WTC11 (cell line): ENCODE data around the gene TOX2. TPM values are rescaled to one million over a fixed set of nuclear protein-coding genes. Genes with fewer than 3 reads are reported as not detected.

ENCODE experiments used
- ATAC-seq: fragments of 200-7000 bp; cut with Tn5 transposase; 2 replicates; pipeline ENCODE4 v1.10.0; 2021; ENCODE audit warnings: mild to moderate bottlenecking, moderate library complexity
- CTCF ChIA-PET: fragments of 300-600 bp; sonication (Branson Sonifier 250); formaldehyde crosslinking; loops from one replicate; lab custom pipeline; 2021; ENCODE audit warnings: antibody characterized with exemption; lab: Charles Lee
- POLR2A ChIA-PET: fragments of 350-600 bp; sonication (Branson Sonifier 250); formaldehyde crosslinking; loops from one replicate; lab custom pipeline; 2021; ENCODE audit warnings: antibody characterized with exemption; lab: Charles Lee
- DNase-seq: peaks from one replicate; pipeline ENCODE4 v3.0.0; 2021; ENCODE audit warnings: low spot score
- H3K27ac Mint-ChIP-seq: 2 replicates; pipeline ENCODE4 v1.8.0; 2021; ENCODE audit warnings: mixed read lengths
- H3K27me3 Mint-ChIP-seq: 2 replicates; pipeline ENCODE4 v1.8.0; 2021; ENCODE audit warnings: low read depth, mild to moderate bottlenecking, moderate library complexity, mixed read lengths
- H3K36me3 Mint-ChIP-seq: 2 replicates; pipeline ENCODE4 v1.8.0; 2021; ENCODE audit warnings: mixed read lengths
- H3K4me1 Mint-ChIP-seq: 2 replicates; pipeline ENCODE4 v1.8.0; 2022; ENCODE audit warnings: mixed read lengths
- H3K4me3 Mint-ChIP-seq: 2 replicates; pipeline ENCODE4 v1.8.0; 2021; ENCODE audit warnings: mild to moderate bottlenecking, moderate library complexity, mixed read lengths
- H3K9me3 Mint-ChIP-seq: 2 replicates; pipeline ENCODE4 v1.8.0; 2021; ENCODE audit warnings: mixed read lengths
- AFF4 ChIP-seq: sonication (generic); formaldehyde crosslinking; IDR thresholded peaks from 2 replicates; pipeline ENCODE4 v1.8.1; 2023; ENCODE audit warnings: mild to moderate bottlenecking, missing genetic modification reagents, borderline replicate concordance
- ATF1 ChIP-seq: sonication (generic); formaldehyde crosslinking; IDR thresholded peaks from 2 replicates; pipeline ENCODE4 v1.8.1; 2023; ENCODE audit warnings: mild to moderate bottlenecking, moderate library complexity, missing genetic modification reagents
- CBFB ChIP-seq: sonication (generic); formaldehyde crosslinking; IDR thresholded peaks from 2 replicates; pipeline ENCODE4 v1.8.1; 2022; ENCODE audit warnings: mild to moderate bottlenecking, low read depth, missing genetic modification reagents
- CDX4 ChIP-seq: fragments of 250-450 bp; sonication (Bioruptor Pico); IDR thresholded peaks from 2 replicates; pipeline ENCODE4 v1.9.0; 2021; ENCODE audit warnings: moderate library complexity, mild to moderate bottlenecking, inconsistent platforms, borderline replicate concordance
- CREM ChIP-seq: sonication (generic); formaldehyde crosslinking; IDR thresholded peaks from 2 replicates; pipeline ENCODE4 v1.8.1; 2022; ENCODE audit warnings: mild to moderate bottlenecking, missing genetic modification reagents, moderate library complexity
- ELF4 ChIP-seq: sonication (generic); formaldehyde crosslinking; IDR thresholded peaks from 2 replicates; pipeline ENCODE4 v1.8.1; 2022; ENCODE audit warnings: low read depth, mild to moderate bottlenecking, moderate library complexity, missing genetic modification reagents
- EMX1 ChIP-seq: fragments of 250-450 bp; sonication (Bioruptor Pico); IDR thresholded peaks from 2 replicates; pipeline ENCODE4 v1.8.0; 2021; ENCODE audit warnings: mild to moderate bottlenecking
- FOXK1 ChIP-seq: sonication (generic); formaldehyde crosslinking; IDR thresholded peaks from 2 replicates; pipeline ENCODE4 v1.8.0; 2022; ENCODE audit warnings: mild to moderate bottlenecking, moderate library complexity, missing genetic modification reagents
- FOXP1 ChIP-seq: sonication (generic); formaldehyde crosslinking; IDR thresholded peaks from 2 replicates; pipeline ENCODE4 v1.8.0; 2022; ENCODE audit warnings: missing genetic modification reagents, mild to moderate bottlenecking, moderate library complexity, borderline replicate concordance
- GABPB1 ChIP-seq: sonication (generic); formaldehyde crosslinking; IDR thresholded peaks from 2 replicates; pipeline ENCODE4 v1.8.1; 2023; ENCODE audit warnings: mild to moderate bottlenecking, missing genetic modification reagents
- GRHL2 ChIP-seq: fragments of 250-450 bp; sonication (Bioruptor Pico); IDR thresholded peaks from 2 replicates; pipeline ENCODE4 v1.8.0; 2022; ENCODE audit warnings: mild to moderate bottlenecking, moderate library complexity; ENCODE audit not compliant: insufficient replicate concordance, severe bottlenecking
- MXD4 ChIP-seq: fragments of 250-450 bp; sonication (Bioruptor Pico); IDR thresholded peaks from 2 replicates; pipeline ENCODE4 v1.8.0; 2021; ENCODE audit warnings: mild to moderate bottlenecking, moderate library complexity, borderline replicate concordance
- NR1H2 ChIP-seq: sonication (generic); formaldehyde crosslinking; IDR thresholded peaks from 2 replicates; pipeline ENCODE4 v1.9.0; 2021; ENCODE audit warnings: mild to moderate bottlenecking, moderate library complexity, missing genetic modification reagents
- NR3C1 ChIP-seq: sonication (generic); formaldehyde crosslinking; conservative IDR thresholded peaks from 2 replicates; pipeline ENCODE4 v1.8.1; 2023; ENCODE audit warnings: low read depth, mild to moderate bottlenecking, missing genetic modification reagents
- OVOL2 ChIP-seq: fragments of 250-450 bp; sonication (Bioruptor Pico); IDR thresholded peaks from 2 replicates; pipeline ENCODE4 v1.9.0; 2021; ENCODE audit warnings: mild to moderate bottlenecking, borderline replicate concordance
- PRRX2 ChIP-seq: fragments of 250-450 bp; sonication (Bioruptor Pico); IDR thresholded peaks from 2 replicates; pipeline ENCODE4 v1.8.0; 2021; ENCODE audit warnings: mild to moderate bottlenecking
- RORB ChIP-seq: fragments of 250-450 bp; sonication (Bioruptor Pico); IDR thresholded peaks from 2 replicates; pipeline ENCODE4 v1.9.0; 2021; ENCODE audit warnings: mild to moderate bottlenecking
- TCF7 ChIP-seq: sonication (generic); formaldehyde crosslinking; IDR thresholded peaks from 2 replicates; pipeline ENCODE4 v1.8.0; 2022; ENCODE audit warnings: mild to moderate bottlenecking, low read depth, missing genetic modification reagents, moderate library complexity
- TP53 ChIP-seq: sonication (generic); formaldehyde crosslinking; IDR thresholded peaks from 2 replicates; pipeline ENCODE4 v1.8.1; 2023; ENCODE audit warnings: mild to moderate bottlenecking, missing genetic modification reagents
- ZNF121 ChIP-seq: sonication (generic); formaldehyde crosslinking; IDR thresholded peaks from 2 replicates; pipeline ENCODE4 v1.8.0; 2023; ENCODE audit warnings: missing genetic modification reagents
- ZNF425 ChIP-seq: fragments of 250-450 bp; sonication (Bioruptor Pico); conservative IDR thresholded peaks from 2 replicates; pipeline ENCODE4 v1.9.0; 2021; ENCODE audit warnings: mild to moderate bottlenecking
- total RNA-seq: library from RNA; stranded (reverse); gene quantifications from 3 replicates; pipeline ENCODE4 v1.2.3, GENCODE V29; 2021
- TF ChIP-seq, protein P1 (sequence below): sonication (generic); formaldehyde crosslinking; IDR thresholded peaks from 2 replicates; pipeline ENCODE4 v1.8.0; 2023; ENCODE audit warnings: mild to moderate bottlenecking, missing genetic modification reagents
- TF ChIP-seq, protein P2 (sequence below): sonication (generic); formaldehyde crosslinking; IDR thresholded peaks from 2 replicates; pipeline ENCODE4 v1.8.0; 2022; ENCODE audit warnings: mild to moderate bottlenecking, missing genetic modification reagents

TOX2 gene
- total RNA-seq, 1 experiment from 2014 or later, result 3.4 TPM

- no peak for ATAC-seq
- Mint-ChIP-seq H3K4me3 (no peak overlapping the region), H3K27me3 (no peaks in the 10 kb centered on the region), H3K27ac (no peak overlapping the region), H3K9me3 (no peaks in the 10 kb centered on the region), H3K36me3 (no peaks in the 10 kb centered on the region), H3K4me1 (peaks cover 12% of the 10 kb centered on the region)
- no peak for DNase-seq
- TF ChIP-seq GRHL2 (CRISPR knock-in tag), result no peak
- no peak for TF ChIP-seq EMX1
- no peak for TF ChIP-seq ELF4 (CRISPR knock-in tag)
- no peak for TF ChIP-seq RORB
- TF ChIP-seq, protein P1, sequence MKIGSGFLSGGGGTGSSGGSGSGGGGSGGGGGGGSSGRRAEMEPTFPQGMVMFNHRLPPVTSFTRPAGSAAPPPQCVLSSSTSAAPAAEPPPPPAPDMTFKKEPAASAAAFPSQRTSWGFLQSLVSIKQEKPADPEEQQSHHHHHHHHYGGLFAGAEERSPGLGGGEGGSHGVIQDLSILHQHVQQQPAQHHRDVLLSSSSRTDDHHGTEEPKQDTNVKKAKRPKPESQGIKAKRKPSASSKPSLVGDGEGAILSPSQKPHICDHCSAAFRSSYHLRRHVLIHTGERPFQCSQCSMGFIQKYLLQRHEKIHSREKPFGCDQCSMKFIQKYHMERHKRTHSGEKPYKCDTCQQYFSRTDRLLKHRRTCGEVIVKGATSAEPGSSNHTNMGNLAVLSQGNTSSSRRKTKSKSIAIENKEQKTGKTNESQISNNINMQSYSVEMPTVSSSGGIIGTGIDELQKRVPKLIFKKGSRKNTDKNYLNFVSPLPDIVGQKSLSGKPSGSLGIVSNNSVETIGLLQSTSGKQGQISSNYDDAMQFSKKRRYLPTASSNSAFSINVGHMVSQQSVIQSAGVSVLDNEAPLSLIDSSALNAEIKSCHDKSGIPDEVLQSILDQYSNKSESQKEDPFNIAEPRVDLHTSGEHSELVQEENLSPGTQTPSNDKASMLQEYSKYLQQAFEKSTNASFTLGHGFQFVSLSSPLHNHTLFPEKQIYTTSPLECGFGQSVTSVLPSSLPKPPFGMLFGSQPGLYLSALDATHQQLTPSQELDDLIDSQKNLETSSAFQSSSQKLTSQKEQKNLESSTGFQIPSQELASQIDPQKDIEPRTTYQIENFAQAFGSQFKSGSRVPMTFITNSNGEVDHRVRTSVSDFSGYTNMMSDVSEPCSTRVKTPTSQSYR, result no peak
- TF ChIP-seq ZNF425 (CRISPR knock-in tag), result no peak
- TF ChIP-seq CBFB (CRISPR knock-in tag), result no peak
- no peak for TF ChIP-seq FOXK1 (CRISPR knock-in tag)
- TF ChIP-seq NR3C1 (CRISPR knock-in tag), result no peak
- TF ChIP-seq FOXP1 (CRISPR knock-in tag), result no peak
- TF ChIP-seq MXD4 (CRISPR knock-in tag), result no peak
- no peak for TF ChIP-seq AFF4 (CRISPR knock-in tag)
- no peak for TF ChIP-seq ZNF121 (CRISPR knock-in tag)
- TF ChIP-seq GABPB1 (CRISPR knock-in tag), result no peak
- no peak for TF ChIP-seq ATF1
- TF ChIP-seq CDX4 (CRISPR knock-in tag), result no peak
- CTCF ChIA-PET, result no interaction called here
- POLR2A ChIA-PET, result no interaction called here
Measured at GRCh38 chr20:44016525-44016924, 101.9 kb downstream of the TOX2 start.

- DNase-seq, result no peak
- Mint-ChIP-seq H3K36me3 (no peaks in the 10 kb centered on the region), H3K4me1 (peaks cover 12% of the 10 kb centered on the region), H3K4me3 (no peak overlapping the region), H3K9me3 (no peaks in the 10 kb centered on the region), H3K27ac (no peak overlapping the region), H3K27me3 (no peaks in the 10 kb centered on the region)
- ChIA-PET POLR2A (no interaction called here), CTCF (no interaction called here)
- TF ChIP-seq TP53 (CRISPR knock-in tag), result no peak
- TF ChIP-seq, protein P2, sequence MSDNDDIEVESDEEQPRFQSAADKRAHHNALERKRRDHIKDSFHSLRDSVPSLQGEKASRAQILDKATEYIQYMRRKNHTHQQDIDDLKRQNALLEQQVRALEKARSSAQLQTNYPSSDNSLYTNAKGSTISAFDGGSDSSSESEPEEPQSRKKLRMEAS, result no peak
- no peak for TF ChIP-seq NR3C1 (CRISPR knock-in tag)
- TF ChIP-seq PRRX2 (CRISPR knock-in tag), result no peak
- TF ChIP-seq TCF7 (CRISPR knock-in tag), result no peak
- no peak for TF ChIP-seq CREM
- no peak for TF ChIP-seq OVOL2 (CRISPR knock-in tag)
- no peak for TF ChIP-seq ZNF121 (CRISPR knock-in tag)
- TF ChIP-seq NR1H2, result no peak
- ATAC-seq, result no peak
Measured at GRCh38 chr20:44017211-44017610, 102.6 kb downstream of the TOX2 start.
